ENCODE measurements around the gene CADPS2.

The CADPS2 gene

GRCh38 chr7:122584676-122585251 lies 301.5 kb downstream of the CADPS2 start:
- DNase-seq = no peak

DNA sequence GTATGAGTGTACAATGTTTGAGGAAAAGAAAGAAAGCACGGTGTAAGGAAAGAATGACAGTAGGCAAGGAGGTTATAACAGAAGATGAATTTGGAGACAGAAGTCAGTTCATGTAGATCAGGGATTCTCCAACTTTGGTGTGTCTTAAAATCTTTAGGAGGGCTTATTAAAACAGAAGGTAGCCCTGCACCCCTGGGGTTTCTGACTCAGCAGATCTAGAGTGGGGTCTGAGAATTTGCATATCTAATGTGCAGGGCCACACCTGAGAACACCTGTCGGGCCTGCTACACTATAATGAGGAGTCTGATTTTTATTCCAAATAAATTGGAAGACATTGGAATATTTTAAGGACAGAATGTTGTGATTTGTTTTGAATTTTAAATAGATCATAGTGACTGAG lies 307.9 kb downstream of the CADPS2 start:
- no peak for DNase-seq

DNA sequence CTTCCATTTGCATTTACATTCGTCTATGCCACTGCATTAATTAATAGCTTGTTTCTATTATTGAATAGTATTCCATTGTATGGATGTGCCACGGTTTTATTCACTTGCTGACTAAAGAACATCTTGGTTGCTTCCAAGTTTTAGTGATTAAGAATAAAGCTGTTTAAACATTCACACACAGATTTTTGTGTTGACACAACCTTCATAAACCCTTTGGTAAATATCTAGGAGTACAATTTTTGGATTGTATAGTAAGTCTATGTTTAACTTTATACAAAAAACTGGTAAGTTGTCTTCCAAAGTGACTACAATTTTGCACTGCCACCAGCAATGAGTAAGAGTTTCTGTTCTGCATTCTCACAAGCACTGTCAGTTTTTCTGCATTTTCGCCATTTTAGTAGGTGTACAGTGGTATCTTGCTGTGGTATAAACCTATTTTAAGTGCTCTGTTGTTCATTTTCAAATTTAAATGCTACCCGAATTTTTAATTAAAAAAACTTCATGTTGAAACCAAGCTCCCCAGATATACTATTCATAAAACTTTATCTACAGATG lies 308.7 kb downstream of the CADPS2 start:
- DNase-seq = no peak

DNA sequence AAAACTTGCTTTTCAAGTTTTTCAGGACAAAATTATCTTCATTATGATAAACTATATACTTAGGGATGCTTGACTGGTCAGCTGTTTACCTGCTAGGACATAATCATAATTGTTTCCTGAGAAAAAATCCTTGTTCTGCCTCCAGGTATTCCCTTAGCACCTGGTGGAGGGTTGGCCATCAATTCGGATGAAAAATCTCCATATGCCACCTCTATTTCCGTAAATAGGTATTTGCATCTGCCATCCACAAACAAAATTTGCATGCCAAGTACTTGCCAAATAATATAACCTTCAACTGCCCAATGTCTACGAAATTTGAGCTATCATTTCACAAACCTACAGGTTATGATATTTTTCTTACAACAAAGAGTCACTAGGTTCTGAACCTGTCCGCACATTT lies 313.6 kb downstream of the CADPS2 start:
- DNase-seq = no peak

- no peak for DNase-seq
Observed at GRCh38 chr7:122561326-122561725, 324.9 kb downstream of the CADPS2 start.

GRCh38 chr7:122556873-122557542 lies 329.3 kb downstream of the CADPS2 start:
- no peak for DNase-seq

DNA sequence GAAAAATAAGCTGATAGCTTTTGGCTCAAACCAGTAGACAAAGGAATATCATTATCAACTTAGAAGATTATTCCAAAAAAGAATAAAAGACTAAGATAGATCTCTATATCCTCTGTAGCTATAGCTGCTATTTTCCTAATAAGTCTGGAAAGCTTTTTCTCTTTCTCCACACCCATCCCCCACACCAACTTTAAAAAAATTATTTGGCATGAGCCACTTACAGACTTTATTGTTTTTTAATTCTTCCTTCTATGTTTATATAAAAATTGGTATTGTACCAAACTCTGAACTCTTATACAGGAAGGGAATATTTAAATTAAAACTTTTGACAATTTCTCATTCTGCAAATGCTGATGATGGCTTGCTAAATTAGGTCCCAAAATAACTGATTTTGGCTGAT lies 330.0 kb downstream of the CADPS2 start:
- DNase-seq = no peak

DNA sequence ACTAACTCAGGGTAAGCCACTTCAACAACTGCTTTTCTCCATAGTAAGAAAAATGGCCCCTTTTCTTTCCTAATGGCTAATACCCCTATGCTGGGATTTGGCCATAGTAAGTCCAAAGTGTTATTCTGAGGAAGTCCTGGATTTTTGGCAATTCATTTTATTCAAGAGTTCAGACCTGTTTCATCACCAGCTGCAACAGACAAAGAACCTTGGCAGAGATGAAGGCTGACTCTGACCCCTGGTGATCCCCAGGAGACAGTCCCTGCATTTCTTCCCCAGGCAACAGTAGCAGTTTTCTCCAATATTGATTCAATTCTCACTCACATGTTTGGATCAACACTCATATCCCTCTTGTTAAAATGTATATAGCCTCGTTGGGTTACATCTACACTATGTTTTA lies 332.5 kb downstream of the CADPS2 start:
- no peak for DNase-seq

DNA sequence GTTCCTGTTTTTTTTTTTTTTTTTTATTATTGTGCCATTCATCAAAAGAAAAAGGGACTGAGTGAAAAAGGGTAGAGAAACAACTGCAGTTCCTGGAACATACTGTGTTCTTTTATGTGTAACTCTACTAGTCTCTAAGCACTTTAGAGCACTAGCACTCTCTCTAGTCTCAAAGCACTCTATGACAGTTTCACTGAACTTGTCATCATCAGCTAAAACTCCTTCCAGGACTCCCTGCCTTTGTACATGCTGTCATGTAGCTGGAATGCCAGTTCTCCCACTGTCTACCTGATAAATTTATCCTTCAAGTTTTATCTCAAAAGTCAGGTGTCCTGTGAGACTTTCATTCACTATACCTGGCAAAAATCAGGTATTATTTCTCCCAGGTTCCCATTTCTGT lies 333.5 kb downstream of the CADPS2 start:
- DNase-seq = no peak

DNA sequence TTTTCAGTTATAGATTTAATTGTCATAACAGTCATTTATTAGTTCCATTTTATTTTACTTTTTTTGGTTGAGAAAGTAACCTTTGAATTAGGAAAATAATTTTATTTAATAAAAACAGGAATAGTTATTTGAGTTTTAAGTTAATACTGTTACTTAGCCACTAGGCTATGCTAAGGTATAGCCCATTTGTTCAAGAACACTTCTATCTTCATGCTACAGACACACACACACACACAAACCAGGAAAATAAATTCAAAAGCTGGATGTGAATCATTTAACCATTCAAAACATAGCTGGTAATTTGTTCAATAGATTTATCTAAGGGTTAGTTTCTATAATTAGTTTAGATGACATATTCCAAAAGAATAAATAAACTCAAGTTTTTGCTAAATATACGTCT lies 335.7 kb downstream of the CADPS2 start:
- DNase-seq = peak; percentile 9

- DNase-seq = no peak
Observed at GRCh38 chr7:122549578-122549977, 336.7 kb downstream of the CADPS2 start.

- no peak for DNase-seq
Observed at GRCh38 chr7:122546496-122546895, 339.8 kb downstream of the CADPS2 start.

DNA sequence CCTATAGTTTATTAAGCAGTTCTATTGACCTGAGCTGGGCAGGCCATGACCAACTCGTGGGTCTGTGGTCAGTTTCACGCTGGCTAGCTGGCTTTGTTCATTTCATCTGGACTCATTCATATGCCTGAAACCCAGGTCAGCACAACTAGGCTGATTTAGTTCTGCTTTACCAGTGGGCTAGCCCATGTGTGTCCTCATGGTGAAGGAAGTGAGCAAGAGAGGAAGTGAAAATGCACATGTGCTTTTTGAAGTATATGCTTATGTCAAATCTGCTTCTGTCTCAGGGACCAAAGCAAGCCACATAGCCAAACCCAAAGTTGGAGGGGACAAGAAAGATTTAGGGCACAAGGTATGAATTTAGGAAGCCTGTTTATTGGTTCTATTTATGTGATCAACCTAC lies 341.8 kb downstream of the CADPS2 start:
- no peak for DNase-seq

- DNase-seq = no peak
Observed at GRCh38 chr7:122543891-122544290, 342.4 kb downstream of the CADPS2 start.

DNA sequence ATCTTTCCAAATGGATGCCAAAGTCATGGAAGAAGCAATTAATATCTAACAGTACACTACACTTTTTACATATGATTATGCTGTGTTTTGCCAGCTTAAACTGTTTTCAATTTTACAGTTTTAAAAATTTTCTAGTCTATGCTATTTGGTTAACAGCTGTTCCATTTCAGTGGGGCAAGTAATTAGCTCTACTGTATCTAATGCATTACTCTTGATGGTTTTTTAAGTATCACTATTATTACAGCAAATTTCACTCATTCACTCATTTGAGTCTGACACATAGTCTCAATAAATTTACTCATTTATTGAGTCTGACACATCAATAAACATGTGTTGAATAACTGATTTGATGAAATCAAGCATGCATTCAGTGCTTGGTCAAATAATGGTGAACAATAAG lies 343.1 kb downstream of the CADPS2 start:
- no peak for DNase-seq

DNA sequence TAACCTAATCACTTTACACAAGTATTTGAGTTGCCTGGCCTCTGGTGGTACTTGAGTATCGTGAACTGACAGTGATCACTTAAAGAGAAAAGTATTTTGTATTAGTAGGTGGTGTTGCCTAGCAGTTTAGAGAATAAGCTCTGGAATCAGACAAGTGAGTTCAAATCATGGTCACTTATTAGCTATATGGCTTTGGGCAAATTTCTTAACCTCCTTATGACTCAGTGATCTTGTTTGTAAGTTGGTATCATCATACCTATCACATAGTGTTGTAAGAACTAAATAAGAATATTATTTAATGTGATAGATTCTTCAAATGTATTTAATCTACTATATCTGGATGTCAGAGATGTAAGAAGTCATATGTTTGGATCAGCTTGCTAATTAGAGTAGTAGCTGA lies 351.2 kb downstream of the CADPS2 start:
- no peak for DNase-seq

DNA sequence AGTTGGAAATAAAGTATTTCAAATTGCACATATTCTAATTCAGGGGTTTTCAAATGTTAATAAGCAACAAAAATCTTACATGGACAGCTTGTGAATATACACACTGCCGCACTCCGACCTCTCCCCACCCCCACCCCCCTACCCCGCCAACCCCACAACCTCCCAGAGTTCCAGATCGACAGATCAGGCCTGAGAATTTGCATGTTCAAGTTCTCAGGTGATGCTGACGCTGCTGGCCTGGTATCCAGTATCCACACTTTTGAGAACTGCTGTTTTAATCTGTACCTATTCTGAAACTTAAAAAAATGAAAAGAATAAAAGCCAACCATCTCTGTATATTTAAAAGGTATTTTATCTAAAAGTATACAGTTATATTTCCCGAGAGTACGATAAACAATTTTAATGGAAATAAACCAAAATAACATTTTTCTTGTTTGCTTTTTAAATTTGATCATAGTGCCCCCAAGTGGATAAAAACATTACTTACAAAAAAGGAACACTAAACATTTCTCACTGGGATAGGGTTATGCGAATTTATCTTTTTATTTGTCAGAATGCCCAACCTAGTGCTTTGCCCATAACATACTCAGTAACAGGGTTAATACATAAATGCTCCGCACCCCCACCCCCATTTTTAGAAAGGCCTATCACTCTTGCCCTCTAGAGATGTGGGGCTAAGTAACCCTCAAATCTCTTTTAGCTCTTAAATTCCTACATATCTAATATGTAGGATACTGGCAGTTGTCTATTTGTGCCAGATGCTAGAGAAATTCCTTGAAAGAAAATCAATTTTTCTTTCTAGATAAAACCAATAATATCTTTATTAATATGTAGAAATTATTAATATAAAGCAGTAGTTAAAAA lies 353.6 kb downstream of the CADPS2 start:
- no peak for DNase-seq

GRCh38 chr7:122528879-122529481 lies 357.3 kb downstream of the CADPS2 start:
- peak; percentile 73 for DNase-seq

DNA sequence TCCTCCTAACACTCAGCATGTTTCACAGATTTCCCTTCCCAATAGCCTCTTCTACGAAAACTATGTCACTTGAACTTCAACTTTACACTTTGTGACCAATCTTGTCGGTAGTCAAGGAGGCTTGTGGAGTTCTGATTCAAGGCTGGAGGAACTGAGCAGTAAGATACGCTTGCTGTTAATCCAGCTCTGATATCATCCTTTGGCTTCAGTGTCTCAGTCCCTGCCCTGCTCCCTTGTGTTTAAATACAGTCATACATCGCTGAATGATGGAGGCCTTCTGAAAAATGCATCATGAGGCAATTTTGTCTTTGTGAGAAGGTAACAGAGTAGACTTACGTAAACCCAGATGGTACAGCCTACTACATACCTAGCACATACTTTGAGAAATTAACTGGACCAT lies 360.9 kb downstream of the CADPS2 start:
- DNase-seq = no peak

GRCh38 chr7:122521767-122522166 lies 364.5 kb downstream of the CADPS2 start:
- DNase-seq = no peak

DNA sequence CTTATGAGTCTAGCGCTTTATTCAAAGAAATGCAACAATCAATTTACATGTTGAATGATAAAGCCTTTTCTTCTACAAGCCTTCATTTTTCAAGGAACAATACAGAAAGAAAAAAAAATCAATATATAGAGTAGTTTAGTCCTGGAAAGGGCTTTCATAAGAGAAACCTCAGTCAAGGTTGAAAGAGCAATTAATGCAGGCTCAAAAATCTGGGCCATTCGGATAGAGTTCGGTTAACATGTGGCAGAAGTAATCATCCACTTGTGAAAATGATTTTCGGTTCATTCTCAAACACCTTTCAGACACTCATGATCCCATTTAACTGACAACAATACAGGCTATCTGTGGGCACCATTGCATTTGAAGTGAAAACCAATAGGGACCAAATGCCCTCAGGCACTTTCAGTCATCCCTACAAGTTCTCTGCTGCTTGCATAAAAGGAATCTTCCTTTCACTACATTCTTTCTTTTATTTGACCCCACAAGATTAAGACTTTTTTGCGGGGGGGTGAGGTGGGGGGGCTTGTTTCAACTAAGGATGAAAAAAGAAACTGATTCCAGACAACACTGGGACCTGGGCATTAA lies 365.2 kb downstream of the CADPS2 start:
- DNase-seq = peak; percentile 14

DNA sequence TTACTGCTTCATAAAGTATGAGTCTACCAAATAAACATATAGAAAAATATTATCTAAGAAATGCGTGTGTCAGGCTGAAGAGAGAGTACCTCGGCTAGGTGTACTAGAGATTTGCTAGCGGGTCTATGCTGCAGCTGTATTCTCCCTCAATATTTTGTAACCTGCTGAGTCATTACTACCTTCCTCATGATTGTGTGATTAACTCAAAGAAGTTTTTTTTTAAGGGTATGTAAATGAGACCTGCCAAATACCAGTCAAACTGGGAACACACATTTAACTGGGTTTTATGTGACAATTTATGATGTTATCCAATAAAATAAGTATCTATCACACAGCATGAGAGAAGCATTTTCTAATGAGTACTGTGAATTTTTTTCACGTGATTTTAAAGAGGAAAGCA lies 367.8 kb downstream of the CADPS2 start:
- no peak for DNase-seq

GRCh38 chr7:122517576-122517975 lies 368.7 kb downstream of the CADPS2 start:
- DNase-seq = no peak

All from NCI-H748 treated with DMSO at 0.1 percent for 48 hours (cell line).